GM19193 (cell line): ENCODE measurements around the gene PCNX2.

Source experiments
- POLR2A ChIP-seq: IDR thresholded peaks from 4 replicates; pipeline ENCODE4 v1.6.1; 2011; ENCODE audit not compliant: insufficient read depth, insufficient read length; ENCODE audit errors: extremely low read depth

Gene PCNX2

GRCh38 chr1:233170741-233171140 is 124.8 kb downstream of the PCNX2 start:
- no peak for TF ChIP-seq POLR2A

DNA sequence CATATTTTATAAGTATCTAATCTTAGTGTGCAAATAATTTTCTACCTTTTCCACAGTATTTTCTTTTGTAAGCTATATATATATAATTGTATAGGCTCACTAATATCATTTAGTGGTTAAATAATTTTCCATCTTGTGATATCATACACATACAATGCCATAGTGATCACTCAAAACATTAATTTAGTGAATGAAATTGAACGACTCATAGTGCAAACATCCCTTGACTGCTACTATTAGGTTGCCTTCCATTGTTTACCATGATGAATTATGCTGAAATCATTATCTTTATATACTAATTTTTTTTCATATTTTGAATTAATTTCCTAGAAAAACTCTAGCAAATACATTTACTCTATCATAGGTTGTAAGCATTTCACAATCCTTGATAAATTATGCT is 127.1 kb downstream of the PCNX2 start:
- no peak for TF ChIP-seq POLR2A

DNA sequence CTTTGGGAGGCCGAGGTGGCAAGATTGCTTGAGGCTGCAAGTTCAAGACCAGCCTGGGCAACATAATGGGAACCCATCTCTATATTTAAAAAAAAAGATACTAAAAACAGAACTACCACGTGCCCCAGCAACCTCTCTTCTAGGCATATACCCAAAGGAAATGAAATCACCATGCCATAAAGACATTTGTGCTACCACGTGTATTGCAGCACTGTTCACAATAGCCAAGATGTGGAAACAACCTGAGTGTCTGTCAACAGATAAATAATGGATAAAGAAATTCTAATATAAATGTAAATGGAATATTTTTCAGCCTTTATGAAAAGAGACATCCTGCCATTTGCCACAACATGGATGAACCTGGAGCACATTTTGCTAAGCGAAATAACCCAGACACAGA is 128.6 kb downstream of the PCNX2 start:
- TF ChIP-seq POLR2A = no peak

GRCh38 chr1:233163696-233164095 is 131.8 kb downstream of the PCNX2 start:
- TF ChIP-seq POLR2A = no peak

DNA sequence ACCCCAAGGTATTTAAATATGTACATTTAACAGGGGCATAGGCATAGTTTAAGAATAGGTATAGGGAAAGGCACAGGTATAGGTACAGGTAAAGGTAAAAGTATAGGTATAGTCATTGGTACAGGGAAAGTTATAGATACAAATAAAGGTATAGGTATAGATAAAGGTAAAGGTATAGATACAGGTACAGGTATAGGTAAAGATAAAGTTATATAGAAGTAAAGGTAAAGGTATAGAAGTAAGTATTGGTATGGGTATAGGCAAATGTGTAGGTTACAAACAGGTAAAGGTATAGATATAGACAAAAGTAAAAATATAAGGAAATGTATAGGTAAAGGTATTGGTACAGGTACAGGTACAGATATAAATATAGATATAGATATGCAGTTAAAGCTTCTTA is 137.2 kb downstream of the PCNX2 start:
- TF ChIP-seq POLR2A = no peak

DNA sequence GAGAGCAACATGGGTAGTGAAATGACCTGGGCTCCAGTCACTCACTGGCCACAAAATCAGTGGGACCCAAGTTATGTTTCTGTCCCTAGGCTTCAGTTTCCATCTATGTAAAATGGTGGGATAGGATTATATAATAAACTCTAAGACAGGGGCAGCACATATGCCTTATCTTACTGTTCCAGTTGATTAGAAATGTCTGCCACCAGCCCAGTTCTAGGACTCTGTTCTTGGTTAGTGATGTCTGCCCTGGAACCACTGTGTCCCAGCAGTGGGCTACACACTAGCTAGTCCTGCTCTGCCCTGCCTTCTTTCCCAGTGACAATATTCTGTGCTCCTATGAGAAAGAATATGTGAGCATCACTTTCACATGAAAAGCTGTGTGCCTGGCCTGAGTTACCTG is 138.3 kb downstream of the PCNX2 start:
- TF ChIP-seq POLR2A = no peak

GRCh38 chr1:233151861-233152260 is 143.7 kb downstream of the PCNX2 start:
- no peak for TF ChIP-seq POLR2A

DNA sequence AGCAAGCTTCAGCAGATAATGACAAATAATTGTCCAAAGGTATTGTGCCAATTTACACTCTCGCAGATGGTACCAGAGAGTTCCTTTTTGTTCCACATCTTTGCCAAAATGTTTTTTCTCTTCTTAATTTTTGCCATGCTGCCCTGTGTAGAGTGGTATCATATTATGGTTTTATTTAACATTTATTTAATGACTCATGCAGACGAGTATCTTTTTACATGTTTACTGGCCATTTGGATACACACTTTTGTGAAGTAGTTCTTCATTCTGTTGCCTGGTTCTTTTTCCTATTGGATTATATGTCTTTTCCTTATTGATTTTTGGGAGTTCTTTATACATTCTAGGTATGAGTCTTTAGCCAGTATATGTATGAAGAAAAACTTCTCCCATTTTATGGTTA is 151.1 kb downstream of the PCNX2 start:
- TF ChIP-seq POLR2A = no peak

GRCh38 chr1:233143241-233143640 is 152.3 kb downstream of the PCNX2 start:
- TF ChIP-seq POLR2A = no peak

DNA sequence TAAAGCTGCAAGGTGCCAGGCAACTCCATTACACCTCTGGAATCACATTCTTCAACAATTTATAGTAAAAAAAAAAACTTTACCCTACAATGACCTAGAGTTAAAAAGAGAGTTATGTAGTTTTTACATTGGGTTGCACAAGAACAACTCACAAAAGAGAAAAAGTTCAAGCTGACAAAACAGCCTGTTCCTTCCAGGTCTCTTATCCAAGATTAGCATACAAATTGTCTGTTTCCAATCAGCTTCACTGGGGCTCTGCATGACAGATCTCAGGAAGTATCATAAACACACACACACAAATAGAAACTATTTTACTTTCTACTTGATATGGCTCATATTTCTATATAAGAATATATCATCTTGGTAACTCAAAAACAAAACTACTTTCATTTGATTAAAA is 154.6 kb downstream of the PCNX2 start:
- no peak for TF ChIP-seq POLR2A

GRCh38 chr1:233140499-233140898 is 155.0 kb downstream of the PCNX2 start:
- TF ChIP-seq POLR2A = no peak

DNA sequence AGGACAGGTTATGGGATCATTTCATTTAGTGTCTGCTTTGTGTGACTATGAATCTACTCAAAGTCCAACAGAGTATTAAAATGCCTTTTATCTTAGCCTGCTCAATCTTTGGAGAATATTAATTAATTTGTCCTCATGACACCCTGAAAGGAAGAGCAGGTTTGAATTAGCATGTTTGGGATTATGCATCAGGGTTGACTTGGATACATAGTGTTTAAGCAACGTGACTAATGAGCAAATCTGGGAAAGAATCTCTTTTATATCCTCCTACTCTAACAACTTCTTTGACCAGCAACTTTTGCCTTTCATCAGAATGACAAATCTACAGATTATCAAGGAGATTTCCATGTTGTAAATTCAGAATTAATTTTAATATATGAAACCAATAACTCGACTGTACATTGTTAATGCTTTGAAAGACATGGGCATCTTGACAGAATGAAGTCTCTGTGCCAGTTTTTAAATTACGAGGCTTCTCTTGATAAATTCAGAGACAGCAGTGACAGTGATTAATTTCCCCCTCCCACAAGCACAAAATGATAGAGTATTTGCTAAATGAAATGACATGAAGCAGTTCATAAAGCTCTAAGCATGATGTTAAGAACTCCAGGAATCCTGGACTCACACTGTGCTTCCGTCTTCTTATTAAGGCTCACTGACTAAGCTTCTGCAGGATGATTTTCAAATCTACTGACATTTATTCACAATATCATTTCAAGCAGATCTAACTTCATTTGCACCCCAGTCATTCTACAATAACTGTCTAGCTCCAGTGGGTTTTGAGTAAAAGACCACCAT is 156.5 kb downstream of the PCNX2 start:
- TF ChIP-seq POLR2A = no peak

GRCh38 chr1:233135833-233136232 is 159.7 kb downstream of the PCNX2 start:
- no peak for TF ChIP-seq POLR2A

DNA sequence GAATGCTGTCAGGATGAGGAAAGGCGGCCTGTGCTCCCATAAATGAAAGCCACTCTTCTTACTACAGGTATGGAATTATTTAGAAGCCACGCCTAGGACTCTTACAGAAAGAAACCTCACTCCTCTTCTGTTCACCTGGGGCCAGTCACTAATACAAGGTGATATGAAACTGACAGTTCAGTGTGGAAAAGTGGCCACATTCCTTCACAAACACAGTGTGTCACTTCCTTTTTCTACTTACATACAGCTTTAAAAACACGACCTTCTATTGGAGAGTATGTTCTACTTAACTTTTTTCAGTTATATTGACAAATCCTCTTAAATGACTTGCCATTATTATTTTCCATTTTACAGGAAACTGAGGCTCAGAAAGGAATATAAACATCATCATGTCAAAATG is 163.1 kb downstream of the PCNX2 start:
- TF ChIP-seq POLR2A = no peak

DNA sequence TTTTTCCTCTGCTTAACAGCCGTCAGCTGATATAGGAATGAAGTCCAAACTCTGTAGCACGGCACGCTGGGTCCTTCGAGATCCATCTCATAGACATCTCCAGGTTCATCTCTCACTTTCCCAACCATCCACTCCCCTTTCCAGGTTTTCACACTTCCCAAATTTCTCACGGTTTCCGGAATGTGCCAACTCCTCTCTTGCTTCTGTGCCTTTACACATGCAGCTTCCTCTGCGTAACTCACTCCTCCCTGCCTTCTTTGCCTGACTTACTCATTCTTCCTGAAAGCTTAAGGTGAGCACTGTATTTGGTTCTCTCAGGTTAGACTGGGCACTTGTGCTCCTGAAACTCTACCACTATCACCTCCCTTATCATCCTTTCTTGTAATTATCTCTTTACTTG is 168.4 kb downstream of the PCNX2 start:
- TF ChIP-seq POLR2A = no peak

DNA sequence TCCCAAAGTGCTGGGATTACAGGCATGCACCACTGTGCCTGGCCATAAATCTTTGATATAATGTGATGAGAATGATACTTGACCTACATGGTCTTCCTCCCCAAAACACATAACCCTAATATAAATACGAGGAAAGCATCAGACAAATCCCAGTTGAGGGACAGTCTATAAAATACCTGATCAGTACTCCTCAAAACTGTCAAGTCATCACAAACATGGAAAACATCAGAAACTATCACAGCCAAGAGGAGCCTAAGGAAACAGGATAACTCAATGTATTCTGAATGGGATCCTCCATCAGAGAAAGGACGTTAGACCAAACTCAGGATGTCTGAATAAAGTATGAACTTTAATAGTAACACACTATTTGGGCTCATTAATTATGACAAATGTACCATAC is 172.7 kb downstream of the PCNX2 start:
- TF ChIP-seq POLR2A = no peak

DNA sequence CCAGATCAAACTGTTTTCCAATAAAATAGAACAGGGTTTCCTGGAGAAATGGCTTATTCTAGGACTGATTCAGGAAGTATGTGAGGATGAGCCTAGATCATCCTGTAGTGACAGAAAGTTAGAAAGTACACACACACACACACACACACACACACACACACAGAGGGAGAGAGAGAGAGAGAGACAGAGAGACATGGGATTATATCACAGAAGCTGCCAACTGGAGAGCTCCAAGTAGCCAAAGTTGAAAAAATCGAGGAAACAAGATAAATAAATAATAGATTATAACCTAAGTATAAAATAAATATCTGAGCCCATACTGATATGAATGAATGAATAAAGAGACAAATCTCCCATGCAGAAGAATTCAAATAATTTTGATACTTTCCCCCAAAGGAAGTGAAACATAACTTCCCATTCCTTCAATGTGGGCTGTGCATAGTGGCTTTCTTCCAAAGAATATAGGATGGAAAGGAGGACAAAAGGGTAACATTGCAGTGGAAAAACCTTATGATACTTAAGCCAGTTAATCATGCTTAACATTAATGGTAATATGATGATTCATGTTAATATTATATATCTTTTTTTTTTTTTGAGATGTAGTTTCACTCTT is 173.5 kb downstream of the PCNX2 start:
- TF ChIP-seq POLR2A = no peak

DNA sequence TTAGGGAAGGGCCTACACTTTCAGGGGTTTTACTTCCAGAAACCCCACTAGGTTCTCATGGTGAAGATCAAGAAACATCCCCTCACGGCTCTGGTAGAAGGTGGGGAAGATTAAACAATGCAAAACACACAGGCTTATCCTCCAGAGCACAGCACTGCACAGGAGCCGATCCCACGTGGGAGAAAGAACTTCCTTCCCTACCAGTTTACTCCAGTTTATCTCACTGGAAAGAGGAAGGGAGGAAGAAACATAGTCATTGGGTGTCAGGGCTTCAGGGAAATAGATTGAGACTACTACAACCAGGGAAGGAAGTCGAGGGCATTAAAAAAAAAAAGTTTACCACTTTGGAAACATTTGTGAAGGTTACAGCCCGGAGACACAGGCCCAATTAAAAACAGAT is 180.7 kb downstream of the PCNX2 start:
- TF ChIP-seq POLR2A = no peak

- TF ChIP-seq POLR2A = no peak
Observed at GRCh38 chr1:233114159-233114558, 181.4 kb downstream of the PCNX2 start.
